Measurements from ENCODE around the gene NXF1. TPM values are rescaled to one million over a fixed set of nuclear protein-coding genes. Genes with fewer than 3 reads are reported as not detected.
A peak's percentile ranks its signal among the peaks of the same experiment; 100 is the strongest.

The NXF1 gene
- total and polyA plus RNA-seq, 2 of the 13 experiments (the other 11 are each of a cell fraction or from before 2014, with no cell fraction given): 30.4 to 30.9 TPM

GRCh38 chr11:62842171-62842741, 37.0 kb upstream of the NXF1 start (continued):
- no peak for TF ChIP-seq RFXANK (CRISPR knock-in tag; IDR thresholded peaks at IDR 0.05)
- TF ChIP-seq FUBP1 (CRISPR knock-in tag; IDR thresholded peaks at IDR 0.05; ENCODE audit: borderline replicate concordance): no peak
- no peak for TF ChIP-seq TEF (CRISPR knock-in tag; IDR thresholded peaks at IDR 0.05)
- TF ChIP-seq GRHL1 (CRISPR knock-in tag; conservative IDR thresholded peaks at IDR 0.05): no peak
- no peak for TF ChIP-seq ZNF773 (CRISPR knock-in tag; IDR thresholded peaks at IDR 0.05; ENCODE audit: borderline replicate concordance)
- no peak for TF ChIP-seq ZNF530 (CRISPR knock-in tag; IDR thresholded peaks at IDR 0.05; ENCODE audit: low read depth)
- TF ChIP-seq SAP130 (CRISPR knock-in tag; IDR thresholded peaks at IDR 0.05; ENCODE audit: low read depth): no peak
- TF ChIP-seq, protein P1, sequence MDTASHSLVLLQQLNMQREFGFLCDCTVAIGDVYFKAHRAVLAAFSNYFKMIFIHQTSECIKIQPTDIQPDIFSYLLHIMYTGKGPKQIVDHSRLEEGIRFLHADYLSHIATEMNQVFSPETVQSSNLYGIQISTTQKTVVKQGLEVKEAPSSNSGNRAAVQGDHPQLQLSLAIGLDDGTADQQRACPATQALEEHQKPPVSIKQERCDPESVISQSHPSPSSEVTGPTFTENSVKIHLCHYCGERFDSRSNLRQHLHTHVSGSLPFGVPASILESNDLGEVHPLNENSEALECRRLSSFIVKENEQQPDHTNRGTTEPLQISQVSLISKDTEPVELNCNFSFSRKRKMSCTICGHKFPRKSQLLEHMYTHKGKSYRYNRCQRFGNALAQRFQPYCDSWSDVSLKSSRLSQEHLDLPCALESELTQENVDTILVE (CRISPR knock-in tag; IDR thresholded peaks at IDR 0.05): no peak; the same call in 1 of the 2 replicates
- no peak for TF ChIP-seq DR1 (CRISPR knock-in tag; IDR thresholded peaks at IDR 0.05)
- no peak for TF ChIP-seq SRSF9 (IDR thresholded peaks at IDR 0.05; ENCODE audit: borderline replicate concordance, insufficient read depth, low read depth, low read length, poor library complexity, severe bottlenecking)
- no peak for TF ChIP-seq PAF1 (CRISPR knock-in tag; IDR thresholded peaks at IDR 0.05)
- TF ChIP-seq ZNF557 (CRISPR knock-in tag; IDR thresholded peaks at IDR 0.05): 0 out of 2 replicates have a peak, but pooled peaks have one; percentile 14
- TF ChIP-seq PHB2 (IDR thresholded peaks at IDR 0.05; ENCODE audit: partially characterized antibody): no peak
- TF ChIP-seq IKZF1 (IDR thresholded peaks at IDR 0.05): no peak
- TF ChIP-seq SRSF4 (IDR thresholded peaks at IDR 0.05; ENCODE audit: low read depth, low read length, poor library complexity, severe bottlenecking): no peak
- no peak for TF ChIP-seq DMAP1 (CRISPR knock-in tag; IDR thresholded peaks at IDR 0.05)
- TF ChIP-seq THYN1 (CRISPR knock-in tag; IDR thresholded peaks at IDR 0.05; ENCODE audit: borderline replicate concordance, low read depth): no peak
- TF ChIP-seq IRX3 (CRISPR knock-in tag; IDR thresholded peaks at IDR 0.05; ENCODE audit: borderline replicate concordance, low read depth): no peak
- no peak for TF ChIP-seq LRRFIP1 (CRISPR knock-in tag; conservative IDR thresholded peaks at IDR 0.05)
- TF ChIP-seq, protein P2, sequence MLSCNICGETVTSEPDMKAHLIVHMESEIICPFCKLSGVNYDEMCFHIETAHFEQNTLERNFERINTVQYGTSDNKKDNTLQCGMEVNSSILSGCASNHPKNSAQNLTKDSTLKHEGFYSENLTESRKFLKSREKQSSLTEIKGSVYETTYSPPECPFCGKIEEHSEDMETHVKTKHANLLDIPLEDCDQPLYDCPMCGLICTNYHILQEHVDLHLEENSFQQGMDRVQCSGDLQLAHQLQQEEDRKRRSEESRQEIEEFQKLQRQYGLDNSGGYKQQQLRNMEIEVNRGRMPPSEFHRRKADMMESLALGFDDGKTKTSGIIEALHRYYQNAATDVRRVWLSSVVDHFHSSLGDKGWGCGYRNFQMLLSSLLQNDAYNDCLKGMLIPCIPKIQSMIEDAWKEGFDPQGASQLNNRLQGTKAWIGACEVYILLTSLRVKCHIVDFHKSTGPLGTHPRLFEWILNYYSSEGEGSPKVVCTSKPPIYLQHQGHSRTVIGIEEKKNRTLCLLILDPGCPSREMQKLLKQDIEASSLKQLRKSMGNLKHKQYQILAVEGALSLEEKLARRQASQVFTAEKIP (CRISPR knock-in tag; IDR thresholded peaks at IDR 0.05; ENCODE audit: borderline replicate concordance): 0 out of 2 replicates have a peak, but pooled peaks have one; percentile 58
